K562 (cell line): ENCODE measurements around the gene DCAF17. TPM values are rescaled to one million over a fixed set of nuclear protein-coding genes. Genes with fewer than 3 reads are reported as not detected.

Source experiments
- ARID4B ChIP-seq: sonication (generic); formaldehyde crosslinking; IDR thresholded peaks from 2 replicates; pipeline ENCODE4 v1.8.0; 2022; ENCODE audit warnings: mild to moderate bottlenecking, missing genetic modification reagents
- ATF7 ChIP-seq: fragments of 450-650 bp; IDR thresholded peaks from 2 replicates; pipeline ENCODE4 v1.7.1; 2014; ENCODE audit warnings: mild to moderate bottlenecking, moderate library complexity
- CBFA2T2 ChIP-seq: fragments of 450-650 bp; conservative IDR thresholded peaks from 2 replicates; pipeline ENCODE4 v1.6.1; 2017; ENCODE audit warnings: mild to moderate bottlenecking
- DPF2 ChIP-seq: fragments of 450-650 bp; IDR thresholded peaks from 2 replicates; pipeline ENCODE4 v1.6.1; 2016
- JUND ChIP-seq, 2 experiments: IDR thresholded peaks; 2 replicates in 1 of 2; 3 replicates in 1 of 2; pipeline ENCODE4 v1.6.1; 2011; ENCODE audit warnings: borderline replicate concordance in 2 of 2, low read depth in 2 of 2, low read length in 2 of 2, improper control_type of control experiment in 1 of 2, missing biosample characterization in 1 of 2, missing genetic modification characterization in 1 of 2, missing genetic modification reagents in 1 of 2
- KDM1A ChIP-seq, 2 experiments: fragments of 450-650 bp; IDR thresholded peaks; 2 replicates each; pipeline ENCODE4 v1.6.1; 2016; ENCODE audit warnings: mild to moderate bottlenecking in 2 of 2
- MAFG ChIP-seq: fragments of 450-650 bp; conservative IDR thresholded peaks from 2 replicates; pipeline ENCODE4 v1.6.1; 2016; ENCODE audit warnings: missing genetic modification characterization, missing compliant biosample characterization
- MTA2 ChIP-seq: fragments of 450-650 bp; IDR thresholded peaks from 2 replicates; pipeline ENCODE4 v1.6.1; 2016; ENCODE audit warnings: low read depth
- MYC ChIP-seq, 2 experiments: fragments of 250-450 bp in 1 of 2; sonication (Bioruptor Pico) in 1 of 2; IDR thresholded peaks; 2 replicates each; pipeline versions ENCODE4 v1.5.1 to v1.6.1; 2012 to 2021; ENCODE audit warnings: low read depth in 2 of 2, borderline replicate concordance in 1 of 2, improper control_type of control experiment in 1 of 2, low read length in 1 of 2, mild to moderate bottlenecking in 1 of 2, moderate library complexity in 1 of 2
- NCOR1 ChIP-seq: fragments of 450-650 bp; IDR thresholded peaks from 2 replicates; pipeline ENCODE4 v1.6.1; 2016; ENCODE audit warnings: mild to moderate bottlenecking, moderate library complexity
- NFE2 ChIP-seq: IDR thresholded peaks from 2 replicates; pipeline ENCODE4 v1.6.1; 2014; ENCODE audit warnings: antibody characterized with exemption, low read depth
- POLR2AphosphoS2 ChIP-seq: IDR thresholded peaks from 2 replicates; pipeline ENCODE4 v1.6.1; 2012; ENCODE audit warnings: low read length, improper control_type of control experiment
- SMAD2 ChIP-seq: fragments of 150-350 bp; IDR thresholded peaks from 2 replicates; pipeline ENCODE4 v1.6.1; 2014; ENCODE audit warnings: low read depth, mild to moderate bottlenecking, low read length
- SMARCE1 ChIP-seq: fragments of 450-650 bp; IDR thresholded peaks from 2 replicates; pipeline ENCODE4 v1.7.1; 2016; ENCODE audit warnings: mild to moderate bottlenecking
- STAT5A ChIP-seq: IDR thresholded peaks from 2 replicates; pipeline ENCODE4 v1.6.1; 2012; ENCODE audit warnings: low read length, inconsistent platforms, borderline replicate concordance
- TAL1 ChIP-seq: fragments of 450-650 bp; IDR thresholded peaks from 2 replicates; pipeline ENCODE4 v1.6.1; 2016; ENCODE audit warnings: mild to moderate bottlenecking
- TCF3 ChIP-seq: sonication (generic); formaldehyde crosslinking; IDR thresholded peaks from 2 replicates; pipeline ENCODE4 v1.4.0; 2020; ENCODE audit warnings: mild to moderate bottlenecking, missing genetic modification reagents
- U2AF1 ChIP-seq: fragments of 200-400 bp; formaldehyde crosslinking; optimal IDR thresholded peaks from 2 replicates; pipeline ENCODE3; 2017; ENCODE audit warnings: mild to moderate bottlenecking, low read depth, low read length, moderate library complexity
- ZBTB49 ChIP-seq: sonication (generic); formaldehyde crosslinking; IDR thresholded peaks from 2 replicates; pipeline ENCODE4 v1.8.0; 2022; ENCODE audit warnings: missing genetic modification reagents, mild to moderate bottlenecking, borderline replicate concordance
- ZC3H4 ChIP-seq: sonication (generic); formaldehyde crosslinking; IDR thresholded peaks from 2 replicates; pipeline ENCODE4 v1.9.0; 2021; ENCODE audit warnings: missing genetic modification reagents, borderline replicate concordance
- ZFPM2 ChIP-seq: fragments of 250-450 bp; sonication (Bioruptor Pico); IDR thresholded peaks from 2 replicates; pipeline ENCODE4 v1.5.1; 2022; ENCODE audit warnings: mild to moderate bottlenecking
- ZNF316 ChIP-seq: fragments of 450-650 bp; IDR thresholded peaks from 2 replicates; pipeline ENCODE4 v1.6.1; 2016
- ZNF830 ChIP-seq: fragments of 250-450 bp; sonication (Bioruptor Pico); IDR thresholded peaks from 2 replicates; pipeline ENCODE4 v1.5.0; 2021; ENCODE audit warnings: mild to moderate bottlenecking
- polyA plus RNA-seq, 8 experiments: library from polyadenylated mRNA; depleted of rRNA in 4 of 8; stranded (reverse) in 5 of 8; unstranded in 3 of 8; fragments of >200 nt; fragmentation: Nextera tagmentation in 2 of 8; fragmentation: Illumina TruSeq in 1 of 8; extraction: Ambion mirVana in 2 of 8; extraction: Trizol in 1 of 8; gene quantifications; 2 replicates each; pipeline versions ENCODE4 v1.2.1 to v1.2.3, GENCODE V29; 2011 to 2014; ENCODE audit warnings: inconsistent platforms in 1 of 8, missing spikeins in 1 of 8
- total RNA-seq, 7 experiments: library from RNA; depleted of rRNA in 6 of 7; stranded (reverse); fragments of >200 nt in 6 of 7; fragmentation: Illumina TruSeq in 2 of 7; extraction: Trizol in 2 of 7; gene quantifications; 2 replicates each; pipeline versions ENCODE4 v1.2.1 to v1.2.3, GENCODE V29; 2011 to 2021; ENCODE audit warnings: low replicate concordance in 1 of 7

DCAF17 gene
- total and polyA plus RNA-seq, 9 of the 15 experiments (the other 6 are each of a cell fraction or from before 2014, with no cell fraction given), result 10.0 to 38.5 (median 27.1) TPM

GRCh38 chr2:171514908-171515582 is 81.0 kb downstream of the DCAF17 start (continued):
- TF ChIP-seq ZC3H4 (CRISPR knock-in tag) (no peak), ATF7 (no peak), SMAD2 (no peak), NFE2 (peak; percentile 80), MTA2 (peak; percentile 40; the same call in 1 of the 2 replicates), ARID4B (no peak), NCOR1 (peak; percentile 31; the same call in 1 of the 2 replicates), U2AF1 (no peak), ZBTB49 (CRISPR knock-in tag) (no peak), ZNF830 (CRISPR knock-in tag) (no peak), MAFG (tag) (peak; percentile 66; the same call in 1 of the 2 replicates), JUND (IDR thresholded peaks at IDR 0.05; ENCODE audit: borderline replicate concordance, low read depth, low read length) (peak; percentile 37; the same call in 1 of the 2 replicates), JUND (tag; IDR thresholded peaks at IDR 0.05; ENCODE audit: borderline replicate concordance, low read depth, low read length) (no peak), POLR2AphosphoS2 (no peak), DPF2 (peak; percentile 80), TAL1 (peak; percentile 76), CBFA2T2 (no peak; the same call in 1 of the 2 replicates), STAT5A (peak; percentile 22; the same call in 1 of the 2 replicates), KDM1A (IDR thresholded peaks at IDR 0.05) (peak; percentile 50 to 57; a peak in 2 of 4 replicates), MYC (IDR thresholded peaks at IDR 0.05; ENCODE audit: low read depth, low read length) (0 out of 2 replicates have a peak, but pooled peaks have one; percentile 14), MYC (CRISPR knock-in tag; IDR thresholded peaks at IDR 0.05; ENCODE audit: borderline replicate concordance, low read depth) (no peak), ZNF316 (peak; percentile 45; the same call in 1 of the 2 replicates), TCF3 (CRISPR knock-in tag) (peak; percentile 52), ZFPM2 (no peak), SMARCE1 (0 out of 2 replicates have a peak, but pooled peaks have one; percentile 48)
